ENCODE measurements around the gene TCF4.

DNA sequence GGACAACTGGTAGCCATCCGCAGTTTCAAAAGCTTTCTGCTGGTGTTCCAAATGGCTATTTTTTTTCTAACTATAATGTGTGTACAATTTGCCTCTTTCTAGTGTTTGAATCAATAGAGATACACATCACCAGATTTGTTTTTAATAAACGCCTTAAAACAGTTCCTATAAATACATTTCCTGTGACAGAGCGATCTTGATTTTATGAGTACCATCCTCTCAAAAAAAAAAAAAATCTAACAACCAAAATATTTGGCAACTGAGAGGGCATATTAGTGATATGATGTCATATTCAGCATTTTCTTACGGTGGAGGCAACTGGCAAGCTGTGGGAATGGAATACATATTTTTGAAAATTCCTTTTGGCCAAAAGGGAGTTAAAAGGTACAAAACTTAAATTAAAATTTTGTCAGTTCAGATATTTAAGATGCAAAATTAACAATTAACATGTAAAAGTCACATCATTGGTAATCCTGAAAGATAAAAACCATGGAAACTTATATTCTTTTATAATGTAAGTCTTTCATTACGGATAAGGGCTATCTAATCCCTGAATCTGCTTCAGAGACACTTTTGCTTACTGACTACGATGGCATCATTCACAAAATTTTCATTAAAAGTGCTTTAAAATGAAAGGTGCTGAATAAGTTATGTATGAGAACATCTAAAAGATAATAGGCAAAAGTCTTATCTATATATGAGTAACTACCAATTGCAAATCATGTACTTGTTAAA lies 268.4 kb downstream of the TCF4 start:
- TF ChIP-seq, protein P1, sequence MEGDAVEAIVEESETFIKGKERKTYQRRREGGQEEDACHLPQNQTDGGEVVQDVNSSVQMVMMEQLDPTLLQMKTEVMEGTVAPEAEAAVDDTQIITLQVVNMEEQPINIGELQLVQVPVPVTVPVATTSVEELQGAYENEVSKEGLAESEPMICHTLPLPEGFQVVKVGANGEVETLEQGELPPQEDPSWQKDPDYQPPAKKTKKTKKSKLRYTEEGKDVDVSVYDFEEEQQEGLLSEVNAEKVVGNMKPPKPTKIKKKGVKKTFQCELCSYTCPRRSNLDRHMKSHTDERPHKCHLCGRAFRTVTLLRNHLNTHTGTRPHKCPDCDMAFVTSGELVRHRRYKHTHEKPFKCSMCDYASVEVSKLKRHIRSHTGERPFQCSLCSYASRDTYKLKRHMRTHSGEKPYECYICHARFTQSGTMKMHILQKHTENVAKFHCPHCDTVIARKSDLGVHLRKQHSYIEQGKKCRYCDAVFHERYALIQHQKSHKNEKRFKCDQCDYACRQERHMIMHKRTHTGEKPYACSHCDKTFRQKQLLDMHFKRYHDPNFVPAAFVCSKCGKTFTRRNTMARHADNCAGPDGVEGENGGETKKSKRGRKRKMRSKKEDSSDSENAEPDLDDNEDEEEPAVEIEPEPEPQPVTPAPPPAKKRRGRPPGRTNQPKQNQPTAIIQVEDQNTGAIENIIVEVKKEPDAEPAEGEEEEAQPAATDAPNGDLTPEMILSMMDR (IDR thresholded peaks at IDR 0.05): no peak
- no peak for TF ChIP-seq POLR2A (IDR thresholded peaks at IDR 0.05)
